ENCODE data around the gene FAM222B. TPM values are rescaled to one million over a fixed set of nuclear protein-coding genes. Genes with fewer than 3 reads are reported as not detected.
A peak's percentile ranks its signal among the peaks of the same experiment; 100 is the strongest.
"Not testable (repeated sequence)": the region's sequence is repeated elsewhere in the genome, so short reads cannot be mapped to it uniquely, and the experiment has no call there.

FAM222B gene
- total RNA-seq, 1 donor from 2014 or later = 39.8 TPM

DNA sequence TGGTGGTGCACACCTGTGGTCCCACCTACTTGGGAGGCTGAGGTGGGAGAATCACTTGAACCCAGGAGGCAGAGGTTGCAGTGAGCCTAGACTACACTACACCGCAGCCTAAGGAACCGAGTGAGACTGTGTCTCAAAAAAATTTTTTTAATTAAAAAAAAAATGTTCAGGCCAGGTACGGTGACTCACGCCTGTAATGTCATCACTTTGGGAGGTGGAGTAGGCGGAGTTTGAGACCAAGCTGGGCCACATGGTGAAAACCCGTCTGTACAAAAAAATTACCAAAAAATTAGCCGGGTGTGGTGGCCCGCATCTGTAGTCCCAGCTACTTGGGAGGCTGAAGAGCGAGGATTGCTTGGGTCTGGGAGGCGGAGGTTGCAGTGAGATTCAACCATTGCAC, 3.6 kb upstream of the FAM222B start:
- DNase-seq (ENCODE audit: extremely low read depth, low read depth, low spot score) = no peak

DNA sequence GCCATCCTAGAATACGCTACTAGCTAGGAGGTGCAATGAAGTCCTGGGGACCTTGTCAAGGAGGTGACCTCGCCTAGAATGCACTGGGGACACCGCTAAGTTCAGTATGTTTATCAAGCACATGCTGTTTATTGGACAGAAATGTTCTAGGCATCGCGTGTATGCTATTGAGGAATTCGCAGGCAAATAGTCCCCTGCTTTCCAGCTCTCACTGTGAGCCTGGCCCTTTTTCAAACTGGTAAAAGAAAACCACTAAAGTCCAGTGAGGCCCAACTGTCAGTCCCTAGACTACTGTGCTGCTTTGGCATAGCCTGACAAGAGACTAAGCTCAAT, 1.2 kb upstream of the FAM222B start:
- DNase-seq (ENCODE audit: extremely low read depth, low read depth, low spot score) = no peak

DNA sequence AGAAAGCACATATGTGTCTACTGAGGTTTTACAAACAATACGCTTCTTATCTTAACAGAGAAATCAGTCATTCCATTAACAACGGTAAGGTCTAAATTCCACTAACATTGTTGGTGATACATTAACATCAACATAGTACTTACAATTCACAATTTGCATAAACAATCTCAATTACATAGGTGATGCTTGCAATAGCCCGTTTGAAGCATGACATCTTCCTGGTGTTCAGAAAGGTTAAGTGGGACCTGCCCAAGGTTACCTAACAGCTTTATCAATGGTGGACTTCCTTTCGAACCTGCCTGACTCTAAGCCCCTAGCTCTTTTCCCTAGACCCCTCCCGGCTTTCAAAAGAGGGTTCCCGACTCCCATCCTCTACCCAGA, 699 bp downstream of the FAM222B start:
- no peak for DNase-seq (ENCODE audit: extremely low read depth, low read depth, low spot score)

DNA sequence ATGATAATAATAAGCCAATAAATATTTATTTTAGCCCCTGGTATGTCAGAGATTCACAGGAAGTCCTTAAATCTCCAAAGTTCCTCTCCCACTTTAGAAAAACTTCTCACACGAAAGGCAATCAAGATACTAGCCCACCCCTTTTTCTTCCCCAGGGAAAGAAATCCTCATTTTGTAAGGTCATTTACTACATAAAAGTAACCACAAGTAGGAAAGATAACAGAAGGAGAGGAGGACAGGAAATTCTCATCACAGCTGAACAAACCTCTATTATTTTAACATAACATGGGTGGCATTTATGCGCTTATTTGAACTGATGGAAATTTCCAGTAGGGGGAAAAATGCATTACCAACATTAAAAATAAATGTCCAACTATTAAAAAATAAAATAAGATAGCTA, 3.4 kb downstream of the FAM222B start:
- DNase-seq (ENCODE audit: extremely low read depth, low read depth, low spot score) = no peak

DNA sequence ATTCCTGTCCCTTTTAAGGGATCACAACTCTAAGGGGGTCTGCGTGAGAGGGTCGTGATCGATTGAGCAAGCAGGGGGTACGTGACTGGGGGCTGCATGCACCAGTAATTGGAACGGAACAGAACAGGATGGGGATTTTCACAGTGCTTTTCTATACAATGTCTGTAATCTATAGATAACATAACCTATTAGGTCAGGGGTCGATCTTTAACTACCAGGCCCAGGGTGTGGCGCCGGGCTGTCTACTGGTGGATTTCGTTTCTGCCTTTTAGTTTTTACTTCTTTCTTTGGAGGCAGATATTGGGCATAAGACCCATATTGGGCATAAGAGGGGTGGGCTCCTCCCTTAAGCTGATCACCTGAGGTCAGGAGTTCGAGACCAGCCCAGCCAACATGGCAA, 6.0 kb downstream of the FAM222B start:
- DNase-seq (ENCODE audit: extremely low read depth, low read depth, low spot score) = not testable (repeated sequence)

DNA sequence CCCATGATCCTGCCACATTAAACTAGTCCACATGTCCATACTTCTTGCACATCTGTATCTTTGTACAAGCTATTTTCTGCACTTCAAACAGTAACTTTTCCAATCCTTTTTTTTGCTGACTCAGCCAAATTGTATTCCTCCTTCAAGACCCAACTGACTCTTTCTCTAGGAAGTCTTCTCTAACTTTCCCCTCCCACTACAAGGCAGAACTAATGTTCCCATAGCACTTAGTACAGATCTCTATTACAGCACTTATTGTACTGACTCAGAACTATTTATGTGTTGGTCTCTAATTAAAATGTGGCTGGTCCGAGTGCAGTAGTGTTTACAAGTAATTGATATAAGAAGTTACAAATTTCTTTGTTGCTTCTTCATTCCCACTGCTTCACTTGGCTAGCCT, 8.2 kb downstream of the FAM222B start:
- DNase-seq (ENCODE audit: extremely low read depth, low read depth, low spot score) = no peak

DNA sequence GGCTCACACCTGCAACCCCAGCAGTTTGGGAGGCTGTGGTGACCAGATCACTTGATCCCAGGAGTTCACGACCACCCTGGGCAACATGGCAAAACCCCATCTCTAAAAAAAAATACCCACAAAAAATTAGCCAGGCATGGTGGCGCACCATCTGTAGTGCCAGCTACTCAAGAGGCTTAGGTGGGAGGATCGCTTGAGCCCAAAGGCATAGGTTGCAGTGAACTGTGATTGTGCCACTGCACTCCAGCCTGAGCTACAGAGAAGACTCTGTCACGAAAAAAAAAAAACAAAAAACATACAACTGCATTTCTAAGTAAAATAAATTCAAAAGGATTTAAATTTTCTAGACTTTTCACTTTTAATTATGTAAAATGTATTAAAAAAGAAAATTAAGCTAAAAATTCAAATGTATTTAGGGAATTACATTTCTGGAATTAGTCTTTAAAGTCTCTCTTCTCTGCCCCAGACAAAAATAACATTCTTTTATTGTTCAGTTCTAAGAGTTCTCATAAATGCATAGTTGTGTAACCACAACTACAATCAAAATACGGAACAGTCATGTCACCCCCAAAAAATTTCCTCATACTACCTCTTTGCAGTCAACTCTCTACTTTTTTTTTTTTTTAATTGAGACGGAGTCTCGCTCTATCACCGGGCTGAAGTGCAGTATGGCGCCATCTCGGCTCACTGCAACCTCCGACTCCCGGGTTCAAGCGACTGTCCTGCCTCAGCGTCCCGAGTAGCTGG, 14.1 kb downstream of the FAM222B start:
- no peak for DNase-seq (ENCODE audit: extremely low read depth, low read depth, low spot score)

DNA sequence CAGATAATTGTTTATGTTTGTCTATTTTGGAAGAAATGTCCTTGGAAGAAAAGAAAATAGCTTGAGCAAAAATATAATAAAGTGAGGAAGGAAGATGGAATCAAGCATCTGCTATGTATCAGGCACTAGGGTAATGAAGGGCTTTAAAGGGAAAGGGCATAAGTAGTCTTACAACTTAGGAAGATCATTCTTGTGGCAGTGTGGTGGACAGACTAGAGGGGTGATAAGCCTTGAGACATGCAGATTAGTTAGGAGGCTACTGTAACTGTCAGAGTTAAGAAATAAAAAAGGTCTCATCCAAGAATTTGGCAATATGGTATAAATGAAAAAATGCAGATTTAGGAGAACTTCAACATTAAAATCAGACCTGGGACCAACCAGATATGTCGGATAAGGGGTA, 14.9 kb downstream of the FAM222B start:
- DNase-seq (ENCODE audit: extremely low read depth, low read depth, low spot score) = no peak

DNA sequence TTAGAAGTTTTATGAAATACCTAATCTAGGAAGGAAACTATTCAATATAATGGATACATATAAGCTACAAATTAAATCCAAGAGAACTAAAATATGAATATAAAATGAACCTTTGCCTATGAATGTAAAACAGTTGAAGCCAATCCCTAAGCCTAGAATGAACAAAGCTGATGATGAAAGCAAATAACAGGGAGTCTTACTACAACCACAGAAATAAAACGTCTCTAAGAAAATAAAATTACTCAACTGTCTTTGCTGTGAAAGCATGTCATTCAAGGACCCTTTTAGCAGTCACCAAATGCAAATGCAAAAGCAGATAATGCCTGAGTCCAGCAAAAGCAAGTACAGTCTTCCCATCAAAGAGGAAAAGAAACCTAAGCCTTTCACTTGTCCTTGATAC, 23.0 kb downstream of the FAM222B start:
- DNase-seq (ENCODE audit: extremely low read depth, low read depth, low spot score) = no peak

DNA sequence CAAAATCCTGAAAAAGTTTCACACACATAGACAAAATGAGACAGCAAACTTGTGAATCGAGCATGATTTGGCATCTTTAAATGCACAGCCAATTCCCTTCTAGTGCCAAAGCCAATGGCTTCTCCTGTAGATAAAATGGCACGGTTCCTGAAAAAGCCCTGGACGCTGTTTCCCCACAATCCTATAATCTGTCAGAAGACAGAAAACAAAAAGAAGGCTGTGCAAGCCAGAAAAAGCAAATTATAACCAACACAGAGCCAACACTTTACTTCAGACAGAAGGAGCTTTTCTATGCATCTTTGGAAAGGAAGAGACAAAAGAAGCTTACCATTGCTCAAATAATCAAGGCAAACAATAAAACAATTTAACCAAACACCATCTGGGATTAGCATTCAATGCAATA, 23.8 kb downstream of the FAM222B start:
- DNase-seq (ENCODE audit: extremely low read depth, low read depth, low spot score) = no peak

DNA sequence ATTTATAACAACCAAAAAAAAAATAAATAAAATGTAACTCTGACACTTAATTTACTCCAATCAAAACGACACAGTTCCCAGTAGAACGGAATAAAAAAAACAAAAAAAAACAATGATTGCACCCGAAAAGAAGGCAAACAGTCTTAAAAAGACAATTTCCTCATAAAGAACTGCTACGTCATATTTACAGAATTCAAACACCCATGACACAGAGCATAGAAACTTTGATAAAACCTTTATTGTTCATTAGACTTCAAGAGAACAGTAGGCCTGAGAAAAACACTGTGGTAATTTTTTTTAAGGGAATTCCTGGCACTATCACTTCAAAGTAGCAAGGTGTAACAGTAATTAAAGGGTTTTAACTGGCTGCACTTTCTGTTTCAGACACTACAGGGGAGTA, 26.1 kb downstream of the FAM222B start:
- no peak for DNase-seq (ENCODE audit: extremely low read depth, low read depth, low spot score)

DNA sequence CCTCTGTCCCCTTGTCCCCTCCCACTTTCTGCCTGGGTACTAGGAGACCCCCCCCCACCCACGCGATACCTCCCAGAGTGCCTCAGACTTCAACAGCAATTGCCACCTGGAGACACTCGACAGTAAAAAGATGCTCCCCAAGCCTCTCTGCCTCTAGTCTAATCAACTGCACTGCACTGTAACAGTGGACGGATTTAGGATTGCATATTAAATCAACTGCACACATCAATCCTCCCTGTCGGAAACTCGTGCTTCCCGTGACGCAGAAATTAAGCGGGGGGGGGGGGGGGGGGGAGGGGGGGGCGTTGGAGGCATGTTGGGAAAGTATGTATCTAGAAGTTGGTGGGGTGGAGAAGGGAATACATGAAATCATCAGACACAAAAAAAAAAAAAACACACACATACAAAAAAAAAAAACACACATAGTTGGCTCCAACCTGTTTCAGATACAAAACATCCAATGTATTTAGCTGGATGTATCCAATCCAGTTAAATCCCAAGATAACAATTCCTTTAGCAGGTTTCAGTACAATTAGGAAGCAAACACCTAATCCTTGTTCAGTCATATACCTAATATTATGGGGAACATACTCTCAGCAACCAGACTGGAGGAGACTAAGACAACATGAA, 29.7 kb downstream of the FAM222B start:
- peak; percentile 47 for DNase-seq (ENCODE audit: extremely low read depth, low read depth, low spot score)

DNA sequence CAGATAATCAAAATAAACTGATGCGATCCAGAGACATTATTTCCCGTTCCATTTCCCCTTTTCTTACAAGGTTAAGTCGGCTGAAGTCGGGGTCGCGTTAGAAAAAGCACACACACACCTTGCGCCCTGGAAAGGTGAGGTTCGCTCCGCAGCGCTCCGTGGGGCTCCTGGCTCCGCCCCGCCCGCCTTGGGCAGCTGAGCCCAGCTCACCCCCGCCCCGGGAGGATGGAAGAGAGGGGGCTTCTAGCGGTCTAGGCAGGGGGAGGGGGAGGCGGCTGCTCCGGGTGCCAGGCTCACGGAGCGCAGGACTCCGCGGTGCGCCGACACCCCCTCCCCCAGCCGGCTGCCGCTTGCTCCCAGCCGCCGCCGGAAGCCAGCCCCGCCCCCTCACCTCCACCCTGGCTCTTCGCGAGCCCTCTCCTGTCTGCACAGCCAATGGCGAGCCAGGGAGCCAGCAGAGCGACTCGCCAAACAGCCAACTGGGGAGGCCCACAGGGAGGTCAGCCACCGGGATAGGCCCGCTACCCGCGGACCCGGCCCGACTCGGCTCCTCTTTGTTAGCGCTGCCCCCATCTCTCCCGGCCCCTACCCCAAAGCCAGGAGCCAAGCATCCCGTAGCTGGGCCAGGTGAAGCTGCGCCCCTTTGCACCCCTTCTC, 30.4 kb downstream of the FAM222B start:
- peak; percentile 67 for DNase-seq (ENCODE audit: extremely low read depth, low read depth, low spot score)

DNA sequence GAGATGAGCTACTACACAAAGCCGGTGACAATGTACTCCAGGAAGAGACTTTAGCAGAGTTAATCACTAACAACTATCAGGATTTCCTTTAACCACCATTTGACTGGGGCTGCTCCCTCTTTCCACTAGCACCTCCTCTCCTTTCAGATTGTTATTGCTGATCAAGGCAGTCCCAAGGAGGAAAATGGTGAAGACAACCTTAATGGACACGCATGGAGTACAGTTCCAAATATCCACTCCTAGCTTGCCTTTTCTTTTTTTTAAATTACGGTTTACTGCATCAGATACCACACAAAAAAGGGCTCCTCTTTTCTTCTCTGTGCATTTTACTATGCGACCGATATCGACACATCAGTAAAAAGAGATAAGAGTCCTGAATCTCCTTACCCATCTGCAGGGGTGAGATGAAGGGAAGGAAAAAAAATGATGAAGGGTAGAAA, 30.9 kb downstream of the FAM222B start:
- no peak for DNase-seq (ENCODE audit: extremely low read depth, low read depth, low spot score)

DNA sequence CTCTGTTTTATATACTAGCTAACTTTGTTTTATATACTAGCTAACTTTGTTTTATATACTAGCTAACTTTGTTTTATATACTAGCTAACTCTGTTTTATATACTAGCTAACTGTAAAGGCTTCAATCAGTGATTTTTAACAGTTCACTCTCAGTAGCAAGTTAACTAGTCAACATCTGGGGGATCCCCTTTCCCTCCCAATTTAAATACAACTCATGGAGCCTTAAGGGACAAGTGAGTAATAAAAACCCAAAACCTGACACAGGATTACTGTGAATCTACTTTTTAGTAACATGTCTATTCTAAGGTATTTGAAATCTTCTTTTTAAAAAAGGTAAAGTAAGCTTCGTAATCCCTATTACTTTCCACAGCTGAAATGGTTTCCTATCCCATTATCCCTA, 32.2 kb downstream of the FAM222B start:
- DNase-seq (ENCODE audit: extremely low read depth, low read depth, low spot score) = no peak

DNA sequence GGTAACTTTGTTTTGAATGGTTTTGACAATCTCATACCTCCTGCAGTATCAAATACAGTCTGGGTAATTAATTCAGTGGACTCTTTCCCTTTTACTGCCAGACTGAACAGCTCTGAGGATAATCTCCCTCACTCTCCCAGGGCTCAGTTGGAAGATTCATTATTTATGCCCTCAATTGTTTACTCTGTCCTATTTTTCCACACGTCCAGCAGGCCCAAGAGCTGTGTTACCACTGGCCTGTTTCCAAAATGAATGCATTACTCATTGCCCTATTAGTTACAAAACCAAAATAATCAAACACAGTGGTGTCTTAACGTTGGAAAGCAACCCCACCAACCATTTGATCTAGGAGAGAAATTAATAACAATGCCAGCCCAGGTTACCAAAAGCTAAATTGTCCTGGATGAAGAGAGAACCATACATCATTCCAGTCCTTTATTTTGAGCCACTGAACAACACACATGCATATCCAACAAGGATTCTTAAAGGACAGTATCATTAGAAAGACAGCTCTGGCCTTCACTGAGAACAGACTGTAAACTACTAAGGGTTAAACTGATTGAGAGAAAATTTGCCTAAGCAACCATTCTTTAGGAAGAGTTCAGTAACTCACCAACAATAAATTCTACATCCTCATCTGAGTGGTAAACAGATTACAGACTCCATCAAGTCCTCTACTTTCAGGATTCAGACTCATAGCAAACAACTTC, 34.5 kb downstream of the FAM222B start:
- DNase-seq (ENCODE audit: extremely low read depth, low read depth, low spot score) = peak; percentile 72

DNA sequence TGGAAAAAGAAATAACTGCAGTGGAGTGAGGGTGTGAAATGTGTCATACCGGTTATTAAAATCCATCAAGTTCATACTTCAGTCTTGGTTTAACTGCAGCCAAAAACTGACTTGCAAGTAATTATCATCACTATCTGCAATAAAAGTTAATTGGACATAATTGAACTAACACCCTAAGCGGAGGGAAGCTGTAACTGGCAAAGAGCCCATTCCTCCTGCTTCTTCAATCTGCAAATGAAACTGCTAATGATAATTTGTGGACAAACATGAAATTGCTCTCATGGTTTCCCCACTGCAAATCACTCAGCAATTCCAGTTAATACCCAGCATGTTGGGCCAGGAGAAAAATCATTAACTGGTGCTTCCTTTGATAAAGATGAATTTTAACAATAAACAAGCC, 46.5 kb downstream of the FAM222B start:
- no peak for DNase-seq (ENCODE audit: extremely low read depth, low read depth, low spot score)

DNA sequence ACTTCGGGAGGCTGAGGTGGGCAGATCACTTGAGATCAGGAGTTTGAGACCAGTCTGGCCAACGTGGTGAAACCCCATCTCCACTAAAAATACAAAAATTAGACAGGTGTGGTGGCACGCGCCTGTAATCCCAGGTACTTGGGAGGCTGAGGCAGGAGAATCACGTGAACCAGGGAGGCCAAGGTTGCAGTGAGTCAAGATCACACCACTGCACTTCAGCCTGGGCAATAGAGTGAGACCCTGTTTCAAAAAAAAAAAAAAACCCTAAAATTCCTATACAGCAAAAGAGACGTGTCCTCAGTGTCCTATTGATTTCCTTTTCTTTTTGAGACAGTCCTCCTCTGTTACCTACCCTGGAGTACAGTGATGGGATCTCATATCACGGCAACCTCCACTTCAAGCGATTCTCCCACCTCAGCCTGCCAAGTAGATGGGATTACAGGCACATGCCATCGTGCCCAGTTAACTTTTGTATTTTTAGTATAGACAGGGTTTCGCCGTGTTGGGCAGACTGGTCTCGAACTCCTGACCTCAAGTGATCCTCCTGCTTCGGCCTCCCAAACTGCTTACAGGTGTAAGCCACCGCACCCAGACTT, 47.6 kb downstream of the FAM222B start:
- DNase-seq (ENCODE audit: extremely low read depth, low read depth, low spot score) = not testable (repeated sequence)

DNA sequence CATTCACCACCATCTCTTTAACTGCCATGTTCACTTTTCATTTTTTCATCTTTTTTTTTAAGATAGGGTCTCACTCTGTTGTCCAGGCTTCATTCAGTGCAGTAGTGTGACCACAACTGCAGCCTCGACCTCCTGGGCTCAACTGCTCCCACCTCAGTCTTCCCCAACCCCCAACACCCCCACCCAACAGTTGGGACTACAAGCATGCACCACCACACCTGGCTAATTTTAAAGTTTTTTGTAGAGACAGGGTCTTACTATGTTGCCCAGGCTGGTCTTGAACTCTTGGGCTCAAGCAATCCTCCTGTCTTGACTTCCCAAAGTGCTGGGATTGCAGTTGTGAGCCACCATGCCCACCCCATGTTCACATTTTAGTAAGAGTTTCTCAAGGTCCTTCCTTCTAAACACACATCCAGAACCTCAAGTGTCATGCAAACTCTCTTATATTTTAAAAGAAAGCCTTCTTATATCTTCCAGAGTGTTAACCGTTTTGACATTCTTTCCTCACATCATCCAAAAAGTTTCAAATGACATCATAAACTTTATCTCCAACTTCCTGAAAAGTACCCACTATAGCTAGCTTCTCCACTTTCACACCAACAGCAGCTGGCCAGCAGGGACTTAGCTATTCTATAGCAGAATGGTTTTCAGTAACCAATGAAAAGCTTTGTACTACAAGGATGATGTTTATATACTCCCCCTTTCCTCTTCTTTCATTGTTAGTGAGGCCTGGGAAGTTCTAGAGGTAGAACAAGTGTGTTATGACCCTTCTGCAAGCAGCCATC, 49.5 kb downstream of the FAM222B start:
- DNase-seq (ENCODE audit: extremely low read depth, low read depth, low spot score) = no peak

DNA sequence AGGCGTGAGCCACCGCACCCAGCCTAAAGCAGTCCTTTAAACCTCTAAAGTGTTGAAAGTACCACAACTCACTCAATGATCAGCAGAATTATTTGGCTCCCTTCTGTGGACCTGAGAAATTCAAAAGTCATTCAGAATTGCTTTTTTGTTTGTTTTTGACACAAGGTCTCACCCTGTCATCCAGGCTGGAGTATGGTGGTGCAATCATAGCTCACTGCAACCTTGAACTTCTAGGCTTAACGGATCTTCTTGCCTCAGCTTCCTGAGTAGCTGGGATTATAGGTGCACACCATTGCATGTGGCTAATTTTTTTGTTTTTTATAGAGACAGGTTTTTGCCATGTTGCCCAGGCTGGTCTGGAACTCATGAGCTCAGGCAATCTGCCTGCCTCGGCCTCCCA, 54.5 kb downstream of the FAM222B start:
- no peak for DNase-seq (ENCODE audit: extremely low read depth, low read depth, low spot score)

Measured in glomerular endothelial cell (primary cell).